ENCODE data around the gene KCNJ9.
A peak's percentile ranks its signal among the peaks of the same experiment; 100 is the strongest.

The KCNJ9 gene

DNA sequence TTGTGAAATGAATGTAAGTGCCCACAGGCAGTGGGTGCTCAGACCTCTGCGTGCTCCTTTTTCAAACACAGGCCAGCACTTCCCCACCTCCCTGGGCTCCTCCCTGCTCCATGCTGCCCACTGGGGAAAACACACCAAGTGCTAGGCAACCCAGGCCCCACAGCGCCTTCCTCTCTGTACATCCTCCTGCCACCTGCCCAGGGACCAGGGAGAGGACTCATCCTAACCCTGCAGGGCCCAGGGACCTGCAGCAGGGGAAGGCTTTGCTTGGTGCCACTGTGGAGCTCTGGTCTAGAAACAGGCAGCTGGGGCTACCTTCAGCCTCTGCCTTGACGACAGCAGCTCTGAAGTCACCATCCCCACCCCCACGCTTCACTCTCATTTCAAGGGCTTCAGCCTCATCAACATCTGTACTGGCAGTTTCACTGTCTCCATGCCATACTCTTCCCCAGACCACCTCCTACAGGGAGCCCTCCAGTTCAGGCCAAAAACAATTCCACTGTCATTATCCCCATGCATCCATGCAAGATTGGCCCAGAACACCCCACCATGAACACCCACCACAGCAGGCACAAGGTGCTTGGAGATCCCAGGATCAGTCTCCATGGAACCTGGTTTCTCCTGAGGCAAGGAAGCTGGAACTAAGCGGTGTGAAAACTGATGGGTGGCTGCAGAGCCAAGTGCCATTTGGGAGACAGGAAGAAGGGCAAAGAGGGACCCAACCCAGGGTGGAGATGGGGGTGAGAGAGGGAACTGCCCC lies 16.0 kb downstream of the KCNJ9 start:
- in situ Hi-C loops (cut with HindIII; ENCODE audit: low sequenced_read_pairs) = no loop called here
- TF ChIP-seq, protein P1, sequence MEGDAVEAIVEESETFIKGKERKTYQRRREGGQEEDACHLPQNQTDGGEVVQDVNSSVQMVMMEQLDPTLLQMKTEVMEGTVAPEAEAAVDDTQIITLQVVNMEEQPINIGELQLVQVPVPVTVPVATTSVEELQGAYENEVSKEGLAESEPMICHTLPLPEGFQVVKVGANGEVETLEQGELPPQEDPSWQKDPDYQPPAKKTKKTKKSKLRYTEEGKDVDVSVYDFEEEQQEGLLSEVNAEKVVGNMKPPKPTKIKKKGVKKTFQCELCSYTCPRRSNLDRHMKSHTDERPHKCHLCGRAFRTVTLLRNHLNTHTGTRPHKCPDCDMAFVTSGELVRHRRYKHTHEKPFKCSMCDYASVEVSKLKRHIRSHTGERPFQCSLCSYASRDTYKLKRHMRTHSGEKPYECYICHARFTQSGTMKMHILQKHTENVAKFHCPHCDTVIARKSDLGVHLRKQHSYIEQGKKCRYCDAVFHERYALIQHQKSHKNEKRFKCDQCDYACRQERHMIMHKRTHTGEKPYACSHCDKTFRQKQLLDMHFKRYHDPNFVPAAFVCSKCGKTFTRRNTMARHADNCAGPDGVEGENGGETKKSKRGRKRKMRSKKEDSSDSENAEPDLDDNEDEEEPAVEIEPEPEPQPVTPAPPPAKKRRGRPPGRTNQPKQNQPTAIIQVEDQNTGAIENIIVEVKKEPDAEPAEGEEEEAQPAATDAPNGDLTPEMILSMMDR (IDR thresholded peaks at IDR 0.05; ENCODE audit: low read depth, low read length) = no peak
- peak overlapping the region; percentile 66 for H3K4me3 ChIP-seq (ENCODE audit: low read depth, low read length)
- no peak for DNase-seq (ENCODE audit: low read depth, low spot score)

DNA sequence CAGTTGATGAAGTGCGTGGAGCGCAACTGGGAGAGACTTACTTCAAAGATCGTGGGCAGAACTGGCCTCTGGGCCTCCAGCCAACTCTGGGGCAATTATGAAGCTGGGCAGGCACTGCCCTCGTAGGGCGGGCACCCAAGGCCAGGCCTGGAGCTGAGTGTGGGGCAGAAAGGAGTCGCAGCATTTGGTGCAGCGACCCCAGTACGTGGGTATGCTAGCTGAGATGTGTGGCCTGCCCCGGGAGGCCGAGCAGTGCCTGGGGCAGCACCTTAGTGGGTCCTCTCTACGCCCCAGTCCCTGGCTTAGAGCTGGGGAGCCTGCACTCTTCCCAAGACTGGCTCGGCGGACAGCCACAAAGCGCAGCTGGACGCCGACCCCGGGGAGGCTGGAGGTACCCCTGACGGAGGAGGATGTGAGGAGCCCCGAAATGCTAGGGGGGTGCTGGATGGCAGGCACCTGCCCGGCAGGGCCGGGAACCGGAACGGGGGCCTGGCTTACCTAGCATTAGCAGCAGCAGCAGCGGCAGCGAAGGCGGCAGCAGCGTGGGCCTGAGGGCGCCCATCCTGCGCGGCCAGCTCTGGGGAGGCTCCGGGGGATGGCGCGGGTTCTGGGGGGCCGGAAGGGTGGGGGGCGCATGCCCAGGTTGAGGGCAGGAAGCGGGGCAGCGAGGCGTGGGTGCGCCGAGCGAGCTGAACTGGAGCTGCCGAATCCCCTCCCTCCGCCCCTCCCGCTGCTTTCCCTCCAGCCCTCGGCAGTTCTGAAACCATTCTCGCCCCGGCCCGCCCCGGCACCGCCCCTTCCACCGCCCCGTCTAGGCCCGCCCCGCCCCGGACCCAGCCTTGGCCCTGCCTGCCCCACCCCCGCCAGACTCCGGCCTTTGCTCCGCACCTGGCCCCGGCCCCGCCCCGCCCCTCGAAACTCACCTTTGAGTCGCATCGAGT lies 16.8 kb downstream of the KCNJ9 start, which contains the start of gene IGSF8:
TSS of gene IGSF8 (minus strand) at position 709 of the 941 bp plus-strand sequence. CDS start at position 562, 147 bp downstream.
- DNase-seq (ENCODE audit: low read depth, low spot score) = peak; percentile 76
- in situ Hi-C loops (cut with HindIII; ENCODE audit: low sequenced_read_pairs) = no loop called here
- TF ChIP-seq, protein P1 (IDR thresholded peaks at IDR 0.05; ENCODE audit: low read depth, low read length) = no peak
- peak within 1 kb of the TSS; percentile 66 for H3K4me3 ChIP-seq (ENCODE audit: low read depth, low read length)

DNA sequence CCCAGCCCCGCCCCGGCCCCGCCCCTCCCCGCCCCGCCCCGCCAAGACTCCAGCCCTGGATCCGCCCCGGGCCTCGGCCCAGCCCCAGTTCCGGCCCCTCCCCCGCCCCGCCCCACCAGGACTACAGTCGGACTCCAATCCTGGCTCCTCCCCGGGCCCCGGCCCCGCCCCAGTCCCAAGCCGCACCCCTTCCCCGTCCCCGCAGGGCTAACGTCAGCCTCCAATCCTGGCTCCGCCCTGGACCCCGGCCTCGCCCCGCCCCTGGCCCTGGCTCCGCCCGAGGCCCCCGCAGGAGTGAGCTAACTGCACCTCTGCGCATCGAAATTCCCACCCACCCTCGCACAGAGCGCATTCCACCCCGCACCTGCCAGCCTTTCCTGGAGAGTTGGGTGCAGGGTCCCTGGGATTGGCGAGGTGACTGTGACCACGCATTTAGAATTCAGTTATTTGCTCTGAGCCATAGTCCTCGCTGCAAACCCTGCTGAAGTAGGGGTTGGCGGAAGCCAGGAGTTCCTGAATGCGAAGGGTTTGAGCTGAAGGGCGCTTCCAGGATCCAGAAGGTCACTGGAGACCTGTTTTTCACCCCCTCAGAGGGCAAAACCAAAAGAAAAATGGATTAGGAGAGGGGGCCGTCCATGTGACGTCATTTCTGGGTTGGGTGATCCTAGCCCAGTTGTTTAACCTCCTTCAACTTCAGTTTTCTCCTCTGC lies 17.7 kb downstream of the KCNJ9 start:
- TF ChIP-seq, protein P1 (IDR thresholded peaks at IDR 0.05; ENCODE audit: low read depth, low read length) = no peak
- peak; percentile 95 for DNase-seq (ENCODE audit: low read depth, low spot score)
- in situ Hi-C loops (cut with HindIII; ENCODE audit: low sequenced_read_pairs) = no loop called here
- H3K4me3 ChIP-seq (ENCODE audit: low read depth, low read length) = peak overlapping the region; percentile 66

DNA sequence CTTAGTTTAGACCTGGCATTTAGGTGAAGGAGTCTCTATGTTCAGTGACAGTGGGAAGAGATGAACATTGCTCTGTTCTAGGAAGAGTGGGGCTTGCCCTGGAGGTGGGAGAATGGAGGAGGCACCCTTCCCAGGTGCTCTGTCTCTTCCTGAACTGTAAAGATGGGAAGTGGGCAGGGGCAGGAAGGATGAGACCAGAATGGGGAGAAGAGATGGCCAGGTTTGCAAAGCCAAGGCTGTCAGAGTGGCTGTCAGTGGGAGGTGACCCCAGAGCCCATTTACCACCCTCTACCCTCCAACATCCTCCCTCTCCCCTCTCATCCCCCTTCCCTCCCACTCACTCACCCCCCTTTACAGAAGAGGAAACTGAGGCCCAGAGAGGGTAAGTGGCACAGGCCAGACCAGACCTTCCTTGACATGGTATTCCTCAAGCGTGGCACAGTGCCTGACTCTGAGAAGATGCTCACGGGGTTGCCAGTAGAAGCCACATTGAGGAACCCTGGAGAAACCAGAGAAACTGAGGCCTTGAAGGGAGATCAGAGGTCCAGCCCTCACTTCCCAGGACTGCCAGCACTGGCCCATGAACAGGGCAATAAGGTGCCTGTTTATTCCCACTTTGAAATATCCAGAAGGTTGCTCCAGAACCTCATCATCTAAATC lies 18.5 kb downstream of the KCNJ9 start:
- no peak overlapping the region for H3K4me3 ChIP-seq (ENCODE audit: low read depth, low read length)

DNA sequence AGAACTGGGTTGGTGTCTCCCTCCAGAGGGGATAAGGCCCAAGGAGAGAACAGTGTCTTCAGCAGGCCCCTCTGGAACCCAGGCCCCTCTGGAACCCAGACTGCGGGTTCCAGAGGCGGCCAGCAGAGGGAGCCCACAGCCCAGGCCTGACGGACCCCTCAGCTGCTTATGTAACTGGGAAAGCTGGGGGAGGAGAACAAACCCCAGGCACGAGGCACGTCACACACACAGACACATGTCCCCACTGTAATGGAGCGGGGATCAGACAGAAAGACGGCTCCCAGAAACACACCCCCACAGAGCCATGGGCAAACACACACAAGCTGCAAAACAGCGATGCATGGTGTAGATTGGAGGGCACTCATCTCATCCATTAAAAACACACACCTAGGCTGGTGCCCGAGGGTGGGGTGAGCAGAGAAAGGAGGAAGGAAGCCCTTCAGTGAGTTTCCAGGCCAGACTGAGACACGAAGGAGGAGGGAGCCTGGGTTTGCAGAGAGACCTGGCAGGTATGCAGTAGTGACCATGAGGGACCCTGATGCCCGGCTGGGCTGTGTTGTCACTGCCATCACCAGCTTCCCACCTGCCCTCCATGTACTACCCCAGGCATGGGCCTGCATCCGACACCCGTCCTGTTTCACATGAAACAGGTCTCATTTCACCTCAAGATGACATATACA lies 19.8 kb downstream of the KCNJ9 start:
- TF ChIP-seq, protein P1 (IDR thresholded peaks at IDR 0.05; ENCODE audit: low read depth, low read length) = peak; percentile 96
- in situ Hi-C loops (cut with HindIII; ENCODE audit: low sequenced_read_pairs) = no loop called here
- H3K4me3 ChIP-seq (ENCODE audit: low read depth, low read length) = no peak overlapping the region
- peak; percentile 48 for DNase-seq (ENCODE audit: low read depth, low spot score)

More for the DNA sequence above, 18.5 kb downstream of the KCNJ9 start:
- in situ Hi-C loops (cut with HindIII; ENCODE audit: low sequenced_read_pairs) = no loop called here
- no peak for DNase-seq (ENCODE audit: low read depth, low spot score)
- TF ChIP-seq, protein P1 (IDR thresholded peaks at IDR 0.05; ENCODE audit: low read depth, low read length) = no peak
